ENCODE data around the gene PRDM16.

DNA sequence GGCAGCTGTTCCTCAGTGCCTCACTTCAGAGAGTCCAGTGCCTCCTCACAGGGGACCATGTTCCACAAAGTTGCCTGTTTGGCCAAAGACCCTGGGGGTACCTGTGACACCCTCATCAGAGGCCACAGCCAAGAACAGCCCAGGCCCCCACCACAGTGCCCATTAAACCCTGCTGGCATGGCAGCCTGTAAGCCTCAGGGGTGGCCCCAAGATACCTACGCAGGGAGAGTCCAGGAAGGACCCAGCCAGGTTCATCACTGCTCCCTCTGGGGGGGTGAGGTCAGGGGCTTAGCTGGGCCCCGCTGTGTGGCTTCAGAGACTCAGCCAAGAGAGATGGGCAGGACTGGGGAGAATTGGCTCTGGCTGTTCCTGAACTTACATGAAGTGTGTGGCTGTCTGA is 19.1 kb upstream of the PRDM16 start:
- TF ChIP-seq CTCF (IDR thresholded peaks at IDR 0.05) = no peak
- no peak for TF ChIP-seq POLR2A (IDR thresholded peaks at IDR 0.05; ENCODE audit: low read length)
- TF ChIP-seq EP300 (IDR thresholded peaks at IDR 0.05) = no peak
- no peak for TF ChIP-seq HMGXB4 (CRISPR knock-in tag; IDR thresholded peaks at IDR 0.05; ENCODE audit: borderline replicate concordance)
- no peak for TF ChIP-seq MYC (IDR thresholded peaks at IDR 0.05; ENCODE audit: borderline replicate concordance, low read length)
- no peak for TF ChIP-seq PHF8 (IDR thresholded peaks at IDR 0.05; ENCODE audit: borderline replicate concordance, low read depth)
- no peak for TF ChIP-seq ESRRA (IDR thresholded peaks at IDR 0.05; ENCODE audit: borderline replicate concordance, low read length)
- TF ChIP-seq, protein P1, sequence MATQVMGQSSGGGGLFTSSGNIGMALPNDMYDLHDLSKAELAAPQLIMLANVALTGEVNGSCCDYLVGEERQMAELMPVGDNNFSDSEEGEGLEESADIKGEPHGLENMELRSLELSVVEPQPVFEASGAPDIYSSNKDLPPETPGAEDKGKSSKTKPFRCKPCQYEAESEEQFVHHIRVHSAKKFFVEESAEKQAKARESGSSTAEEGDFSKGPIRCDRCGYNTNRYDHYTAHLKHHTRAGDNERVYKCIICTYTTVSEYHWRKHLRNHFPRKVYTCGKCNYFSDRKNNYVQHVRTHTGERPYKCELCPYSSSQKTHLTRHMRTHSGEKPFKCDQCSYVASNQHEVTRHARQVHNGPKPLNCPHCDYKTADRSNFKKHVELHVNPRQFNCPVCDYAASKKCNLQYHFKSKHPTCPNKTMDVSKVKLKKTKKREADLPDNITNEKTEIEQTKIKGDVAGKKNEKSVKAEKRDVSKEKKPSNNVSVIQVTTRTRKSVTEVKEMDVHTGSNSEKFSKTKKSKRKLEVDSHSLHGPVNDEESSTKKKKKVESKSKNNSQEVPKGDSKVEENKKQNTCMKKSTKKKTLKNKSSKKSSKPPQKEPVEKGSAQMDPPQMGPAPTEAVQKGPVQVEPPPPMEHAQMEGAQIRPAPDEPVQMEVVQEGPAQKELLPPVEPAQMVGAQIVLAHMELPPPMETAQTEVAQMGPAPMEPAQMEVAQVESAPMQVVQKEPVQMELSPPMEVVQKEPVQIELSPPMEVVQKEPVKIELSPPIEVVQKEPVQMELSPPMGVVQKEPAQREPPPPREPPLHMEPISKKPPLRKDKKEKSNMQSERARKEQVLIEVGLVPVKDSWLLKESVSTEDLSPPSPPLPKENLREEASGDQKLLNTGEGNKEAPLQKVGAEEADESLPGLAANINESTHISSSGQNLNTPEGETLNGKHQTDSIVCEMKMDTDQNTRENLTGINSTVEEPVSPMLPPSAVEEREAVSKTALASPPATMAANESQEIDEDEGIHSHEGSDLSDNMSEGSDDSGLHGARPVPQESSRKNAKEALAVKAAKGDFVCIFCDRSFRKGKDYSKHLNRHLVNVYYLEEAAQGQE (IDR thresholded peaks at IDR 0.05) = no peak
- no peak for TF ChIP-seq POLR2AphosphoS2 (conservative IDR thresholded peaks at IDR 0.05; ENCODE audit: low read length)

Data from A549 (cell line).